ENCODE measurements around the gene MDK.

DNA sequence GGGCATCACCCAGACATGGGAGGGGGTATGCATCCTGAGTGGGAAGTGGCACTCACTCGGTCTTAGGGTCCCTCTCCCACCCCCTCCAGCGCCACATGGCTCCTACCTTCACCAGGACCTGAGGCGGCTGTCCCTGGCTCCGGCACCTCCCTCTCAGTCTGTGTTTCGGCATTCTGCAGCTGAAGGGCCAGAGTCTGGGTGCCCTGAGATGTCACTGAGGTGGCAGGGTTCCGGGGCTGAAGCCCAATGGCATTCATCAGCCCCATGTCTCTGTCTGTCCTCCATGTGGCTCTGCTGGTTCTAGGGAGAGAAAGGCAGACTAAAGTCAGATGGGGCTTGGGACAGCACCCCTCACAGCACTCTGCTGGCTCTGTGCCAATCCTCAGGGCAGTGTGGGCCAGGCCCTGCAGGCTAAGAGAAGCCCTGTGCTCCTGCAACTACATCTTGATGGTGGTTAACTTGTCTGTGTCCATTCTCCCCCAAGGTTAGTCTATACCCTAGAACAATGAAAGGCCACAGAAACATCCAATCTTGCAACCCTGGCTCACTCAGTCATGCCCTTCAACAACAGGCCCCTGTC lies 27.0 kb downstream of the MDK start:
- TF ChIP-seq CTCF (IDR thresholded peaks at IDR 0.05) (no peak), TCF7L2 (IDR thresholded peaks at IDR 0.05; ENCODE audit: low read depth, low read length) (no peak), POLR2AphosphoS5 (IDR thresholded peaks at IDR 0.05; ENCODE audit: low read depth, low read length) (no peak), REST (IDR thresholded peaks at IDR 0.05; ENCODE audit: insufficient read depth in 1 of 2, low read depth in 2 of 2, low read length in 1 of 2) (no peak), SIN3A (IDR thresholded peaks at IDR 0.05; ENCODE audit: borderline replicate concordance, insufficient read depth, low read depth, low read length) (no peak)

Data from Panc1 (cell line).